ENCODE results near the gene ZDHHC4. TPM values are rescaled to one million over a fixed set of nuclear protein-coding genes. Genes with fewer than 3 reads are reported as not detected.

The ZDHHC4 gene
- total RNA-seq, 2 experiments from 2014 or later: 32.1 to 32.9 TPM

GRCh38 chr7:6612819-6613218, 35.6 kb downstream of the ZDHHC4 start:
- peaks cover 18% of the 10 kb centered on the region for H3K36me3 ChIP-seq (ENCODE audit: insufficient read depth, low read length)
- intact Hi-C loops (cut with DNase I, micrococcal nuclease): no loop called here
- no peaks in the 10 kb centered on the region for H3K9me3 ChIP-seq (ENCODE audit: control insufficient read depth in 1 of 2, insufficient read depth in 1 of 2, low read length in 2 of 2)
- POLR2A ChIA-PET: no interaction called here
- H3K4me3 Mint-ChIP-seq: peak overlapping the region; percentile 50
- DNase-seq (no peak), ATAC-seq (ENCODE audit: poor library complexity) (no peak)
- no peak overlapping the region for H3K4me3 ChIP-seq (ENCODE audit: low read length)
- peaks cover 10% of the 10 kb centered on the region for H3K4me1 Mint-ChIP-seq (ENCODE audit: low read depth)
- TF ChIP-seq CTCF (IDR thresholded peaks at IDR 0.05): no peak
- peaks cover 20% of the 10 kb centered on the region for H3K4me1 ChIP-seq (ENCODE audit: insufficient read depth, low read length)
- no peaks in the 10 kb centered on the region for H3K9me3 Mint-ChIP-seq
- peaks cover 5% of the 10 kb centered on the region for H3K27me3 Mint-ChIP-seq
- peaks cover 0 to 11% of the 10 kb centered on the region in 2 experiments for H3K27me3 ChIP-seq (ENCODE audit: control insufficient read depth in 1 of 2, insufficient read depth in 2 of 2, low read length in 2 of 2)
- H3K27ac ChIP-seq (ENCODE audit: low read depth in 1 of 2, low read length in 2 of 2): no peak overlapping the region
- no peaks in the 10 kb centered on the region for H3K36me3 Mint-ChIP-seq (ENCODE audit: low read depth)
- no peak overlapping the region for H3K27ac Mint-ChIP-seq
- CTCF ChIA-PET: no interaction called here

DNA sequence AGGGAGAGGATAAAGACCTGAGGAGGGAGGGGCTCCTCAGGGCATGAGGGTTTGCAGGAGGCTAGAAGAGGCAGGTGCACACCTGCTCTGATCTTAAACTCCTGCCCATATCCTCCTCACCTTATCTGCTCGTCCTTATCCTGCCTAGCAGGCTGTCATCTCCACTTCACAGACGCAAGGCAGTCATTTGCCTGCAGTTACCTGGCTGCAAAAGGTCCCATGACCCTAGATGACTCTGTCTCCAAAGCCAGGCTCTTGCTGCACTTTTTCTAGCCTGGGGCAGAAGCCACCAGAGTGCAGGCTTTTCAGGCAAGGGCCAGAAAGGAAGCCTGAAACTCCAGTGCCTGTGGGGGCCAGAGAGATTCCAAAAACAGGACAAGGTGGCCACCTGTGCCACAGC, 36.5 kb downstream of the ZDHHC4 start:
- peaks cover 12% of the 10 kb centered on the region for H3K4me1 Mint-ChIP-seq (ENCODE audit: low read depth)
- CTCF ChIA-PET: no interaction called here
- no peak for TF ChIP-seq CTCF (IDR thresholded peaks at IDR 0.05)
- peak overlapping the region; percentile 70 for H3K4me3 Mint-ChIP-seq
- Histone ChIP-seq H3K27me3 (ENCODE audit: control insufficient read depth in 1 of 2, insufficient read depth in 2 of 2, low read length in 2 of 2) (peaks cover 0 to 11% of the 10 kb centered on the region in 2 experiments), H3K9me3 (ENCODE audit: control insufficient read depth in 1 of 2, insufficient read depth in 1 of 2, low read length in 2 of 2) (no peaks in the 10 kb centered on the region), H3K4me3 (ENCODE audit: low read length) (no peak overlapping the region), H3K4me1 (ENCODE audit: insufficient read depth, low read length) (peaks cover 20% of the 10 kb centered on the region), H3K36me3 (ENCODE audit: insufficient read depth, low read length) (peaks cover 11% of the 10 kb centered on the region), H3K27ac (ENCODE audit: low read depth in 1 of 2, low read length in 2 of 2) (no peak overlapping the region)
- no peaks in the 10 kb centered on the region for H3K9me3 Mint-ChIP-seq
- DNase-seq: no peak
- no peak for ATAC-seq (ENCODE audit: poor library complexity)
- POLR2A ChIA-PET: no interaction called here
- intact Hi-C loops (cut with DNase I, micrococcal nuclease): no loop called here
- H3K27ac Mint-ChIP-seq: no peak overlapping the region
- H3K27me3 Mint-ChIP-seq: peaks cover 5% of the 10 kb centered on the region
- no peaks in the 10 kb centered on the region for H3K36me3 Mint-ChIP-seq (ENCODE audit: low read depth)

DNA sequence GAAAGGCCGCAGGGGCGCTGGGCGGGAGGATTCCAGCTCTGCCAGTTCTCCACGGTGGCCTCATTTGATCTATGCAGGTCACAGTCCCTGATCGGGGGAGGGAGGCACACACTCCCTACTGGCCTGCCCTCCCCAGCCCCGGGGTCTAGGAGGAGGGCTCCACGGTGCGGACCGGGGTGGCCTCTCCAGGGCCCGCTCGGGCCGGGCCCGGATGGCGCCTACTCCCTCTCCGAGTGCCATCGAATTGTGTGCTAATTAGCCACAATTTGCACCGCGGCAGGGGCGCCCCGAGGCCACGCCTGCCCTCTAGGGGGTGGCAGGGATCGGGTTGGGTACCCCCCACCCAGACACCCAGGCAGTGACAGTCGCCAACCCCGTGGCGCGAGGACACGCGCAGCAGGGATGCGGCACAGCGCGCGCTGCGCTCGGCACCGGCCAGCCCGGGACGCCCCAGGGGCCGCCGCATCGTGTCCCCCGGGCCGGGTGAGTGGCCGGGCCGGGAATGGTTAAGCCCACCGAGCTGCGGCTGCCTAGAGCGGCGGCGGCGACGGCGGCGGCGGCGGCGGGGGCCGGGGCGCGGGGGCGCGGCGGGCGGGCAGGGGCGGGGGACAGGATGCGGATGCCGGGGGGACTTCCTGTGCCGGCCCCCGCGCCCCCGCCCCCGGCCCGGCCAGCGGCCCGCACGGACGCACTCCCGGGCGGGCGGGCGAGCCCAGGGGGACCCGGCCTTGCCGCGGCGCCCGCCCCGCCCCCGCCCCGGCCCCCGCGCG, 37.9 kb downstream of the ZDHHC4 start, which contains the start of gene ZNF853:
Gene ZNF853 (plus strand): TSS at position 658 of the 770 bp plus-strand sequence. CDS start 565 bp downstream, outside the sequence.
- Histone ChIP-seq H3K9me3 (ENCODE audit: control insufficient read depth in 1 of 2, insufficient read depth in 1 of 2, low read length in 2 of 2) (no peaks in the 10 kb centered on the region), H3K4me3 (ENCODE audit: low read length) (peak within 1 kb of the TSS; percentile 53), H3K27ac (ENCODE audit: low read depth in 1 of 2, low read length in 2 of 2) (no peak within 1 kb of the TSS), H3K36me3 (ENCODE audit: insufficient read depth, low read length) (peaks cover 4% of the 10 kb centered on the region), H3K27me3 (ENCODE audit: control insufficient read depth in 1 of 2, insufficient read depth in 2 of 2, low read length in 2 of 2) (peaks cover 0 to 11% of the 10 kb centered on the region in 2 experiments), H3K4me1 (ENCODE audit: insufficient read depth, low read length) (peaks cover 29% of the 10 kb centered on the region)
- POLR2A ChIA-PET: no interaction called here
- intact Hi-C loops (cut with DNase I, micrococcal nuclease): no loop called here
- CTCF ChIA-PET: no interaction called here
- Mint-ChIP-seq H3K27me3 (peaks cover 5% of the 10 kb centered on the region), H3K27ac (peak within 1 kb of the TSS; percentile 4), H3K36me3 (ENCODE audit: low read depth) (no peaks in the 10 kb centered on the region), H3K4me3 (peak within 1 kb of the TSS; percentile 86), H3K4me1 (ENCODE audit: low read depth) (peaks cover 22% of the 10 kb centered on the region), H3K9me3 (no peaks in the 10 kb centered on the region)
- TF ChIP-seq CTCF (IDR thresholded peaks at IDR 0.05): no peak
- ATAC-seq (ENCODE audit: poor library complexity) (peak; percentile 65), DNase-seq (peak in 6 of 14 experiments; percentile 22 to 44 (median 37))

All from CD4-positive, alpha-beta T cell (primary cell).